HL-60 (cell line): ENCODE measurements around the gene LGALS4.
"Not testable (repeated sequence)": the region's sequence is repeated elsewhere in the genome, so short reads cannot be mapped to it uniquely, and the experiment has no call there.

Experiments
- DNase-seq, 2 experiments: peaks; one replicate each; pipeline ENCODE4 v3.0.0-alpha.2; 2010 to 2020; ENCODE audit warnings: low read depth in 1 of 2, low spot score in 1 of 2
- H3K27ac ChIP-seq: fragments of 250-450 bp; sonication (Bioruptor Pico); replicated peaks from 2 replicates; pipeline ENCODE4 v1.5.1; 2020; ENCODE audit warnings: mild to moderate bottlenecking, moderate library complexity
- H3K27me3 ChIP-seq: fragments of 250-450 bp; sonication (Bioruptor Pico); 2 replicates; pipeline ENCODE4 v1.5.1; 2021; ENCODE audit warnings: mild to moderate bottlenecking, moderate library complexity; ENCODE audit not compliant: insufficient read depth, poor library complexity, severe bottlenecking
- H3K4me3 ChIP-seq: replicated peaks from 2 replicates; pipeline ENCODE4 v1.5.1; 2011; ENCODE audit warnings: mild to moderate bottlenecking, control low read depth, low read length; ENCODE audit not compliant: insufficient read depth
- CTCF ChIP-seq: IDR thresholded peaks from one replicate; pipeline ENCODE4 v1.5.1; 2011; ENCODE audit warnings: low read length, control low read depth, inconsistent platforms; ENCODE audit not compliant: insufficient read depth
- GABPA ChIP-seq: IDR thresholded peaks from 2 replicates; pipeline ENCODE4 v1.6.1; 2012; ENCODE audit warnings: low read depth
- POLR2AphosphoS5 ChIP-seq: IDR thresholded peaks from 2 replicates; pipeline ENCODE4 v1.6.1; 2012; ENCODE audit warnings: low read depth
- REST ChIP-seq: IDR thresholded peaks from 2 replicates; pipeline ENCODE4 v1.6.1; 2012; ENCODE audit warnings: low read depth; ENCODE audit not compliant: insufficient replicate concordance
- SPI1 ChIP-seq: IDR thresholded peaks from 2 replicates; pipeline ENCODE4 v1.6.1; 2012; ENCODE audit warnings: low read depth, mild to moderate bottlenecking, borderline replicate concordance

The LGALS4 gene

GRCh38 chr19:38774181-38774950 lies 38.4 kb downstream of the LGALS4 start:
- Histone ChIP-seq H3K27ac (no peak overlapping the region), H3K4me3 (no peak overlapping the region), H3K27me3 (no peaks in the 10 kb centered on the region)
- no peak for DNase-seq
- no peak for TF ChIP-seq GABPA
- no peak for TF ChIP-seq REST
- no peak for TF ChIP-seq SPI1
- TF ChIP-seq CTCF: no peak
- TF ChIP-seq POLR2AphosphoS5: no peak

GRCh38 chr19:38773469-38774177 lies 39.1 kb downstream of the LGALS4 start, which contains the start of gene LGALS7:
Gene LGALS7, minus strand, starts transcription at chr19:38773517. Its CDS starts 25 bp downstream, at chr19:38773492.
- no peak within 1 kb of the TSS for H3K27ac ChIP-seq
- DNase-seq: no peak

GRCh38 chr19:38771569-38771968 lies 41.2 kb downstream of the LGALS4 start:
- H3K27ac ChIP-seq, H3K4me3 ChIP-seq, H3K27me3 ChIP-seq, DNase-seq: not testable (repeated sequence)

More at GRCh38 chr19:38773469-38774177, 39.1 kb downstream of the LGALS4 start, which contains the start of gene LGALS7:
- no peaks in the 10 kb centered on the region for H3K27me3 ChIP-seq
- no peak within 1 kb of the TSS for H3K4me3 ChIP-seq
- TF ChIP-seq CTCF: no peak
- TF ChIP-seq GABPA: no peak
- no peak for TF ChIP-seq SPI1
- no peak for TF ChIP-seq REST
- TF ChIP-seq POLR2AphosphoS5: no peak

GRCh38 chr19:38770949-38771275 lies 41.8 kb downstream of the LGALS4 start:
- H3K27ac ChIP-seq, H3K4me3 ChIP-seq, H3K27me3 ChIP-seq, DNase-seq: not testable (repeated sequence)

GRCh38 chr19:38770228-38770948 lies 42.4 kb downstream of the LGALS4 start:
- not testable (repeated sequence) for H3K27ac ChIP-seq, DNase-seq, H3K27me3 ChIP-seq
- H3K4me3 ChIP-seq: peak overlapping the region; percentile 15; the same call in 1 of the 2 replicates
